T-helper 2 cell treated with Interferon-gamma antibody and Interleukin-4, amounts not matched to agents 100 ng/mL and 5 ng/mL, for 36 hours (primary cell): ENCODE measurements around the gene SCART1. TPM values are rescaled to one million over a fixed set of nuclear protein-coding genes. Genes with fewer than 3 reads are reported as not detected.
"Not testable (repeated sequence)": the region's sequence is repeated elsewhere in the genome, so short reads cannot be mapped to it uniquely, and the experiment has no call there.

ENCODE experiments used
- intact Hi-C: fragments of 100-400 bp; cut with micrococcal nuclease; formaldehyde crosslinking; loops from one replicate; pipeline ENCODE4 v1.15.1; 2023
- total RNA-seq: library from RNA; stranded (reverse); gene quantifications from 2 replicates; pipeline ENCODE4 v1.2.3, GENCODE V29; 2022

SCART1 gene
- 1.8 and 2.2 TPM in 2 replicates for total RNA-seq

DNA sequence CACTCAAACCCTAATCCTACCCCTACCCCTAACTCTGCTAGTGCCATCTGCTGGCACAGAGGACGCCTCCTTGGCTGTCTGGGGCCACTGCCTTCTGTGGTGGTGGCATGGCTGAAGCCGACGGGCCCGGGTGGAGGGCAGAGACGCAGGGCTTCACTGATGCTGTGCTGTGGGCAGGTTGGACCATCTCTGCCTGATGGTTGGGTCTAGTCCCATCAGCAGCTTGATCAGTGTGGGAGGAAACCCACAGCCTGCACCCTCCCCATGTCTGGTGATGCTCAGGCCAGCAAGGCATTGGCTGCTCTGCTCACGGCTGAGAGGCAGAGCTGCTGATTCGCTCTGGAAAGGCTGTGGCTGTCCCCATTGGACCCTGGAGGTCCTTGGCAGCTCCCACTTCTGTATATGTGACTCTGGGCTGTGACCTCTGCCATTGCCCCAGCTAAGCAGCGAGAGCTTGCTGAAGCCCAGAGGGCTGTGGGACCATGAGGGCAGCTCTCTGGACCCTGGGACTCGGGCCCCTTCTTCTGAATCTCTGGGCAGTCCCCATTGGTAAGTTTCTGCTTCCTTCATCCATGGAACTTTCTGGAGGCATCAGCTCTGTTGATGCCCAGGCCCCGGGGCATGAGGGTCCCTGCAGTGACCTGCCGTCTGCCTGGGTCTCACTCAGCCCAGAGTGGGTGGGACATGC lies at the start of gene SCART1:
Gene SCART1 (plus strand): TSS at position 430 of the 688 bp plus-strand sequence. CDS start 53 bp downstream, at position 483.
- intact Hi-C loops: no loop called here

DNA sequence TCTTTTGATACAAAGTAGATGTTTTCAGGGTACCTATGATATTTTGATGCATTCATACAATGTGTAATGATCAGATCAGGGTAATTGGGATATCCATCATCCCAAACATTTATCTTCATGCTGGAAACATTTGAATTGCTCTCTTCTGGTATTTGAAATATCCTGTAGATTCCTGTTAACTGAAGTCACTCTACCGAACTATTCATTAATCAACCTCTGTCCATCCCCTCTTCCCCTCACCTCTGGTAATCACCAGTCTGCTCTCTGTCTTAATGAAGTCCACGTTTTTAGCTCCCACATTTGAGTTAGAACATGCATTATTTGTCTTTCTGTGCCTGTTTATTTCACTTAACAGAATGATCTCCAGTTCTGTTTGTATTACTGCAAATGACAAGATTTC lies 48.5 kb upstream of the SCART1 start:
- intact Hi-C loops: no loop called here

GRCh38 chr10:133405844-133406527 lies 47.8 kb upstream of the SCART1 start:
- intact Hi-C loops: no loop called here

- intact Hi-C loops: no loop called here
Observed at GRCh38 chr10:133411523-133412380, 42.0 kb upstream of the SCART1 start.

DNA sequence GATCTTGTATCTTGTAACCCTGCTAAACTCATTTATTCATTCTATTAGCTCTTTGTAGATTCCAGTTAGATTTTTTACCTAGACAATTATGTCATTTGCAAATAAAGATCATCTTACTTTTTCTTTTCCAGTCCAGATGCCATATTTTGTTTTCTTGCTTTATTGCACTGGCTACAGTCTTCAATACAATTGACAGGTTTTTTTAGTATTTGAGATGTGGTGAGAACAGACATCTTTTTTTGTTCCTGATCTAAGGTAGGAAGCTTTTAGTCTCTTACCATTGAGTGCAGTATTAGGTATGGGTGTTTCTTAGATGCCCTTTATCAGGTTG lies 41.4 kb upstream of the SCART1 start:
- intact Hi-C loops: no loop called here

DNA sequence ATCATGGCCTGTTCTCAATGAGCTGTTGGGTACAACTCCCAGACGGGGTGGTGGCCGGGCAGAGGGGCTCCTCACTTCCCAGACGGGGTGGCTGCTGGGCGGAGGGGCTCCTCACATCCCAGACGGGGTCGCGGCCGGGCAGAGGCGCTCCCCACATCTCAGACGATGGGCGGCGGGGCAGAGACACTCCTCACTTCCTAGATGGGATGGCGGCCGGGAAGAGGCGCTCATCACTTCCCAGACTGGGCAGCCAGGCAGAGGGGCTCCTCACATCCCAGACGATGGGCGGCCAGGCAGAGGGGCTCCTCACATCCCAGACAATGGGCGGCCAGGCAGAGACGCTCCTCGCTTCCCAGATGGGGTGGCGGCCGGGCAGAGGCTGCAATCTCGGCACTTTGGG lies 39.3 kb upstream of the SCART1 start:
- intact Hi-C loops: not testable (repeated sequence)

GRCh38 chr10:133415752-133416151 lies 38.0 kb upstream of the SCART1 start:
- intact Hi-C loops: no loop called here

GRCh38 chr10:133418289-133418993 lies 35.3 kb upstream of the SCART1 start:
- intact Hi-C loops: no loop called here

DNA sequence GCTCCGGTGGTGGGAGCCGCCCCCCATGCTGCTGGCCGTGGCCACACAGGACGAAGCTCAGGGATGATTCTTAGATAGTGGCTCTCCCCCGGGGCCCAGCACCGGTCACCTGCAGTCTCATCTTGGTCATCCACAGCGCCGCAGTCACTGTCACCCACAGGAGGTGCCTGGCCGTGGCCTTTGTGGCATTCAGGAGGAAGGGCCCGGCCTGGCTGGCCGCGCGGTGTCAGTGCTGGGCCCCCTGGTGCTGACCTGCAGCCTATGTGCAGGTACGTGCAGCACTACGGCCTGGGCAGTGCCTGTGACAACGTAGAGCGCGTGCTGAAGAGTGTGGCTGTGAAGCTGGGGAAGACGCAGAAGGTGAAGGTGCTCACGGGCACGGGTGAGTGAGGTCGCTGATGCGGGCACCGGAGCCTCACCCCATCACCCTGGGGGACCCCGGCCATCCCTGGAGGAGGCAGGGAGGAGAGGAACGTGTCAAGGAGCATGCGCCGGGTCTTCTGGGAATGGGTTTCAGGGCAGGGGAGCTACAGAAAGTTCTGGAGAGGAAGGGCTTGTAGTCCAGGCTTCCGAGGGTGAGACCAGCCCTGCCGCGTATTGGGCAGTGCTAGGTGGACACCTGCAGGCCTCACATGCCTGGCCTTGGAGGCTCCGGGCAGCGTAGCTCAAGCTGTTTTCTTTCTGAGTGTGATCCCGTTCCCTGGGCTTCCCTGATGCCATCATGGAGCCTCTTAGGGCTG lies 34.4 kb upstream of the SCART1 start:
- intact Hi-C loops: no loop called here

DNA sequence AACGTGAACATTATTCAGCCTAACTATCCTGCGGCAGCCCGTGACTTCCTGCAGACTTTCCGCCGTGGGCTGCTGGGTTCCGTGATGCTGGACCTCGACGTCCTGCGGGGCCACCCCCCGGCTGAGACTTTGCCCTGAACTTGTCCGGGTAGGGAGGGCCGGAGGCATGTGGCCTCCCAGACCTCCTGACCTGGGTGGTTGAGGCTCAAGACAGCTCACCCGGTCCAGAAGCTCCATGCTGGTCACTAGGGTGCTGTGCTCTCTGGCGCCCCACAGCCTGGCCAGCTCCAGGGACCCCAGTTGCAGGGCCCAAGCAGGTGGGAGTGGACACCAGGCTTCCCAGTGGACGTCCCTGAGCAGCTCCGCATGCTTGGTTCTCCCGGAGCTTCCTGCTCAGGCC lies 33.7 kb upstream of the SCART1 start:
- intact Hi-C loops: no loop called here

- intact Hi-C loops: no loop called here
Observed at GRCh38 chr10:133420579-133420978, 33.2 kb upstream of the SCART1 start.

DNA sequence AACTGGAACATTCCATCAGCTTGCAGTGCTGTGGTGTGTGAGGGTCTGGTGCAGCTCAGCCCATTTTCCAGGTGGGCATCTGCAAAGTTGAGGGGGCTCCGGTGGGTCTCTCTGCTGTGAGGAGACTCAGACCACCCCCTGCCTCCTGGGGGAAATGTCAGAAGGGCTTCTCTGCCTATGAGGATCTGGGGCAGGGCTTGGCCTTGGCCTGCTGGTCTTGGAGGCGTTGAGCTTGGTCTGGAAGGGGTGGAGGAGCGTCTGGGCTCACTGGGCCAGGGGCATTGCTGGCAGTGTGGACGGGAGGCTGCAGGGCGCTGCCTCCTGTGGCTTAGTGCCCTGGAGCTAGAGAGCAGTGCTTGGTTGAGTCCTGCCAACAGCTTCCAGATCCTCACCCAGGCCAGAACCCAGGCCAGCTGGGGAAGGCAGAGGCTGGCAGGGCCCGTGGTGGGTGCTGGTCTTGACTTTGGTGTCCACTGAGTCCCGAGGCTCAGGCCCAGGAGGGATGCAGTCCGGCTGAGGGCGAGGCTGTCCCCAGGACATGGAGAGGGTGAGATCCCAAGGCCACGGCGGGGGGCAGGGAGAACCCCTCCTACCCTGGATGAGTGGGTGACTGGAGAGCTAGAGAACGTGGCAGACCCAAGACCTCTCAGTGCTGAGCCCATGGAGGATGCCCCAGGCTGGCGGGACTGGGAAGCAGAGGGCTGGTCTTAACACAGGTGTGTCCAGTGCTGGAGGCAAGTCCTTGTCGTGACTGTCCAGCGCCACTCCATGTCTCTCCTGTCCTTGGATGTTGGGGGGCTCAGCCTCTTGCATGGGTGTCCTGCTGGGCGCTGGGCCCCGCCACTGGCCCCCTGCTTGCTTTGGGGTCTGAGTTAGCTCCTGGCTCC lies 32.2 kb upstream of the SCART1 start:
- intact Hi-C loops: no loop called here

DNA sequence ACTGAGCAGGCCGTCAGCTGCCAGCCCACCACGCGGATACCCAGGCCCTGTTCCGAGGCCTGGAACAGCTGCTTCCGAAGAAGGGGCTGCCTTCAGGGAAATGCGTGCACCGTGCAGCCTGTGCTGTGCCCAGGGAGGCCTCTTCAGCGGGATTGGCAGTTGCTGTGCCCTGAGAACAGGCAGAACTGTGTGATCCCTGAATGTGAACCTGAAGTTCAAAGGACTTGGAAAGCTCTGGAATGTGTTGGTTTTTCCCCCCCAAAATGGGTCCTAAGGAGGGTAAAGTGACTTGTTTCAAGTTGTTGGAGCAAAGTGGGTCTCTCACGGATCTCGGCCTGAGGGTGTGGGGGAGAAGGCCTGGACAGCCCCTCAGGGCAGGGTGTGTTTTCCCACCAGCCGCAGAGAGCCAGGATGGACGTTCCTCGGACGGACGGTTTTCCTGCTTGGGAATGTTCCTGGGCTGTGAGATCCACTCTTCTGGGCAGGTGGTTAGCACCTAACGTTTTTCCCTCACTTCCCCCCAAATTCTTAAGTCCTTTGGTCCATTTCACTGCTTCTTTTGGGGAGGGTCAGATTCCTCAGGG lies 31.4 kb upstream of the SCART1 start:
- intact Hi-C loops: no loop called here

DNA sequence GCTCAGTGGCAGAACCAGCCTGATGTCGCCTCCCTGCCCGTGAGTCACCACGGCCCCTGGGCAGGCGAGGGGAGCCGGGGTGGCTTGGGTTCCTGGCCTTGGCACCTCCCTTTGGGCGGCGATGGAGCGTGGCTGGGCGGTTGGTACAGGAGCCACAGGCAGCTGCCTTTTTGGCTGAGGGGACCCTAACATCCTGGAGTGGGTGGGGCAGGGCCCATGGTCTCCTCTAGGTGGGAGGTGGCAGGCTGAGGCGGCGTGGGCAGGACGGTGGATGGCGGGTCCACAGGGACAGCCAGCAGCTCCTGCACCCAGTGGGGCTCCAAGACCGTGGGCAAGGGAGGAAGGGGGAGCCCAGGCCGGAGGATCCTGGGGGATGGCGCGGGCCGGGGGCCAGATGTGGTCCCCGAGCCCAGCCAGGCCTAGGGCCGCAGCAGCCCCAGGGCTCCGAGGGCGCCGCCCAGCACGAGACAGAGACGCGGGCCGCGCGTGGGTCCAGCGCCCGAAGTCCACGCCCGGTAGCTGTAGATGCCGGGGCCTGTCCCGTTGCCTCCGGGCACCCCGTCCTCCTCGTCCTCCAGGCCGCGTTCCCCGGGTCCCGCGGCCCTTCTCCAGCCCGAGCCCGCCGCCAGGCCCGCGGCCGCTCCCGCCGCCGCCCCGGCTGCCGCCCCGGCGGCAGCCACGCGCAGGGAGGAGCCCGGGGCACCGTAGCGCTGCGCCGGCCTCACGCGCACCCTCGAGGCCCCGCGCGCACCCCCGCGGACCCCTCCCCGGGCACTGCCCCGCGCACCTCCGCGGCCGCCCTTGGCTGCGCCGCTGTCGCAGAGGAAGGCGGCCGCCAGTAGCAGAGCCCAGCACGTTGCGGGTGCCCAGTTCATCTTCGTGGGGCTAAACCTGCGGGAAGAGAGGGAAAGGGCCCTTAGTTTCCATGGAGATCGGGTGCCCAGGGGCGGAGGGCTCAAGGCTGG lies 30.7 kb upstream of the SCART1 start:
- intact Hi-C loops: no loop called here

GRCh38 chr10:133424102-133424501 lies 29.6 kb upstream of the SCART1 start:
- intact Hi-C loops: not testable (repeated sequence)

DNA sequence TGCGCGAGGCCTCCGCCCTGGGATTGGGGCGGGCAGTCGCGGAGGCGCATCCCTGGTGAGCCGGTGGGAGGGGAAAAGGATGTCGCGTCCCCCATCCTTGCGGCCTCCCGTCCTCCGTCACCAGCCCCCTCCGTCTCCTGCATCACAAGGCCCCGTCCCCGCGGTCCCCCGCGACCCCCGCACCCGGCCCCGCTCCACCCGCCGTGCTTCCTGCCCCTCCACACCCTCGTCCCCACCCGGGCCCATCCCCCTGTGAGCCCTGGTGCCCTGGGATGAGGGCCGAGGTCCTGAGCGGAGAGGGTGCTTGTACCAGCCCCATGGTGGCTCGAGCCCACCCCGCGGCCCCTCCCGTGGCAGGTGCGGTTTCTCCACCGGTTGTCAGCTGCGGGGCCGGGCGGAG lies 29.1 kb upstream of the SCART1 start, which contains the start of gene SPRN:
Gene SPRN (minus strand): TSS at position 25 of the 400 bp plus-strand sequence. CDS start 944 bp downstream, outside the sequence.
- intact Hi-C loops: not testable (repeated sequence)

DNA sequence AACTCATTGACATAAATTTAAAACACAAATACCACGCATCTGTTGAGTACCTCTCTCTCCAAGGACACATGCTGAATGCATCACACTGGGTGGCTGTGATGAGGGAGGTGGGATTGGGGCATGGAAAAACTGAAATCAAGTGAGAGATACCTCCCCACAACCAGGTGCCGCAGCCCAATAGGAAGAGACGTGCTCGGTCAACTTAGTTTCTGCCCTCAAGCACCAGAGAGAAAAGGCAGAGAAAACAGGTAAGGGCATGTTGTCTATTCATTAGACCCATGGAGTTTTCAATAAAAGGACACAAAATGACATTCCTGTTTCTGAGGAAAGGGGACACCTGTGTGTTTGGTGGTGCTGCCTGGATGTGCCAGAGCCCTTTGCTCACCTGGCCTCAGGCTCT lies 24.2 kb upstream of the SCART1 start:
- intact Hi-C loops: not testable (repeated sequence)
